ENCODE data around the gene ZNF613.
A peak's percentile ranks its signal among the peaks of the same experiment; 100 is the strongest.
"Not testable (repeated sequence)": the region's sequence is repeated elsewhere in the genome, so short reads cannot be mapped to it uniquely, and the experiment has no call there.

Gene ZNF613

GRCh38 chr19:51976852-51977251, 49.6 kb downstream of the ZNF613 start:
- H3K4me1 ChIP-seq (ENCODE audit: control insufficient read depth in 1 of 2, insufficient read depth in 1 of 2, low read depth in 1 of 2, low read length in 1 of 2) = peaks cover 21 to 22% of the 10 kb centered on the region in 2 experiments
- no peak overlapping the region for H3K4me3 ChIP-seq (ENCODE audit: low read depth in 1 of 2, low read length in 1 of 2)
- peaks cover 40% of the 10 kb centered on the region for H3K9me3 ChIP-seq
- no peak for TF ChIP-seq CTCF (IDR thresholded peaks at IDR 0.05)
- no peak overlapping the region for H3K27ac ChIP-seq
- peaks cover 26% of the 10 kb centered on the region for H3K36me3 ChIP-seq
- H3K27me3 ChIP-seq = no peaks in the 10 kb centered on the region

GRCh38 chr19:51977346-51977745, 50.1 kb downstream of the ZNF613 start:
- no peak overlapping the region for H3K27ac ChIP-seq
- H3K9me3 ChIP-seq = peaks cover 36% of the 10 kb centered on the region
- H3K36me3 ChIP-seq = peaks cover 23% of the 10 kb centered on the region
- TF ChIP-seq CTCF (IDR thresholded peaks at IDR 0.05) = no peak
- H3K4me3 ChIP-seq (ENCODE audit: low read depth in 1 of 2, low read length in 1 of 2) = no peak overlapping the region
- H3K4me1 ChIP-seq (ENCODE audit: control insufficient read depth in 1 of 2, insufficient read depth in 1 of 2, low read depth in 1 of 2, low read length in 1 of 2) = peaks cover 21 to 22% of the 10 kb centered on the region in 2 experiments
- no peaks in the 10 kb centered on the region for H3K27me3 ChIP-seq

- Histone ChIP-seq H3K27ac (no peak overlapping the region), H3K4me3 (ENCODE audit: low read depth in 1 of 2, low read length in 1 of 2) (no peak overlapping the region), H3K4me1 (ENCODE audit: control insufficient read depth in 1 of 2, insufficient read depth in 1 of 2, low read depth in 1 of 2, low read length in 1 of 2) (peaks cover 21 to 22% of the 10 kb centered on the region in 2 experiments), H3K36me3 (peaks cover 7% of the 10 kb centered on the region), H3K9me3 (peaks cover 21% of the 10 kb centered on the region), H3K27me3 (no peaks in the 10 kb centered on the region)
- TF ChIP-seq CTCF (IDR thresholded peaks at IDR 0.05) = no peak
These were observed 51.6 kb downstream of the ZNF613 start for GRCh38 chr19:51978882-51979281.

- Histone ChIP-seq H3K4me3 (ENCODE audit: low read depth in 1 of 2, low read length in 1 of 2) (no peak overlapping the region), H3K27me3 (no peaks in the 10 kb centered on the region), H3K4me1 (ENCODE audit: control insufficient read depth in 1 of 2, insufficient read depth in 1 of 2, low read depth in 1 of 2, low read length in 1 of 2) (peaks cover 23 to 25% of the 10 kb centered on the region in 2 experiments), H3K27ac (peak overlapping the region; percentile 59), H3K9me3 (peaks cover 8% of the 10 kb centered on the region), H3K36me3 (no peaks in the 10 kb centered on the region)
- no peak for TF ChIP-seq CTCF (IDR thresholded peaks at IDR 0.05)
These were observed 53.0 kb downstream of the ZNF613 start for GRCh38 chr19:51980116-51980736.

- not testable (repeated sequence) for H3K27me3 ChIP-seq; H3K9me3 ChIP-seq; H3K36me3 ChIP-seq; H3K4me3 ChIP-seq (ENCODE audit: low read depth in 1 of 2, low read length in 1 of 2)
- peak overlapping the region; percentile 59 for H3K27ac ChIP-seq
- peaks cover 30 to 32% of the 10 kb centered on the region in 2 experiments for H3K4me1 ChIP-seq (ENCODE audit: control insufficient read depth in 1 of 2, insufficient read depth in 1 of 2, low read depth in 1 of 2, low read length in 1 of 2)
These were observed 53.7 kb downstream of the ZNF613 start for GRCh38 chr19:51980926-51981325.

GRCh38 chr19:51983361-51983760, 56.1 kb downstream of the ZNF613 start:
- Histone ChIP-seq H3K4me3 (ENCODE audit: low read depth in 1 of 2, low read length in 1 of 2) (no peak overlapping the region), H3K9me3 (peaks cover 12% of the 10 kb centered on the region), H3K36me3 (no peaks in the 10 kb centered on the region), H3K4me1 (ENCODE audit: control insufficient read depth in 1 of 2, insufficient read depth in 1 of 2, low read depth in 1 of 2, low read length in 1 of 2) (peaks cover 38 to 40% of the 10 kb centered on the region in 2 experiments), H3K27me3 (no peaks in the 10 kb centered on the region), H3K27ac (no peak overlapping the region)
- TF ChIP-seq CTCF (IDR thresholded peaks at IDR 0.05) = no peak
